Activated naive CD4-positive, alpha-beta T cell (primary cell): ENCODE data around the gene SLC25A11.
A peak's percentile ranks its signal among the peaks of the same experiment; 100 is the strongest.

Source experiments
- DNase-seq, 4 experiments: peaks; one replicate each; lab custom pipeline; 2025; lab: John Stamatoyannopoulos, UW

SLC25A11 gene

GRCh38 chr17:4966844-4967538 lies 27.1 kb upstream of the SLC25A11 start:
- DNase-seq: peak; percentile 79 to 92 (median 85)

- DNase-seq: no peak
Measured at GRCh38 chr17:4965311-4965986, 25.6 kb upstream of the SLC25A11 start.

GRCh38 chr17:4960279-4960922 lies 20.6 kb upstream of the SLC25A11 start:
- DNase-seq: no peak

GRCh38 chr17:4959261-4959965 lies 19.6 kb upstream of the SLC25A11 start:
- no peak for DNase-seq

GRCh38 chr17:4958102-4958501 lies 18.3 kb upstream of the SLC25A11 start:
- no peak for DNase-seq

- DNase-seq: peak in 1 of 4 experiments; percentile 41
Measured at GRCh38 chr17:4956493-4957061, 16.7 kb upstream of the SLC25A11 start.

GRCh38 chr17:4955091-4955490 lies 15.2 kb upstream of the SLC25A11 start:
- no peak for DNase-seq

- no peak for DNase-seq
Measured at GRCh38 chr17:4953451-4953961, 13.7 kb upstream of the SLC25A11 start.

GRCh38 chr17:4951486-4951885 lies 11.6 kb upstream of the SLC25A11 start:
- DNase-seq: no peak

- DNase-seq: no peak
Measured at GRCh38 chr17:4950746-4951204, 10.9 kb upstream of the SLC25A11 start, which contains the start of gene ENO3. TSS of gene ENO3 (plus strand) at chr17:4951119. CDS start at chr17:4951830, 711 bp downstream.

- DNase-seq: peak in 2 of 4 experiments; percentile 56 to 60
Measured at GRCh38 chr17:4950075-4950745, 10.4 kb upstream of the SLC25A11 start.

GRCh38 chr17:4949321-4950074 lies 9.7 kb upstream of the SLC25A11 start:
- DNase-seq: peak; percentile 60 to 68 (median 63)

- DNase-seq: peak; percentile 50 to 63 (median 60)
Measured at GRCh38 chr17:4948931-4949320, 9.1 kb upstream of the SLC25A11 start.

- DNase-seq: peak; percentile 58 to 89 (median 84)
Measured at GRCh38 chr17:4948166-4948930, 8.5 kb upstream of the SLC25A11 start, which contains the start of gene PFN1. TSS of gene PFN1 (minus strand) at chr17:4948530. CDS start at chr17:4948394, 136 bp downstream.

GRCh38 chr17:4947411-4948165 lies 7.7 kb upstream of the SLC25A11 start:
- DNase-seq: peak; percentile 41 to 68 (median 48)

- no peak for DNase-seq
Measured at GRCh38 chr17:4947010-4947410, 7.2 kb upstream of the SLC25A11 start.

- DNase-seq: no peak
Measured at GRCh38 chr17:4946312-4946976, 6.6 kb upstream of the SLC25A11 start.

GRCh38 chr17:4945944-4946280 lies 6.1 kb upstream of the SLC25A11 start:
- no peak for DNase-seq
